ENCODE measurements around the gene STAT5A.
"Not testable (repeated sequence)": the region's sequence is repeated elsewhere in the genome, so short reads cannot be mapped to it uniquely, and the experiment has no call there.

Gene STAT5A

DNA sequence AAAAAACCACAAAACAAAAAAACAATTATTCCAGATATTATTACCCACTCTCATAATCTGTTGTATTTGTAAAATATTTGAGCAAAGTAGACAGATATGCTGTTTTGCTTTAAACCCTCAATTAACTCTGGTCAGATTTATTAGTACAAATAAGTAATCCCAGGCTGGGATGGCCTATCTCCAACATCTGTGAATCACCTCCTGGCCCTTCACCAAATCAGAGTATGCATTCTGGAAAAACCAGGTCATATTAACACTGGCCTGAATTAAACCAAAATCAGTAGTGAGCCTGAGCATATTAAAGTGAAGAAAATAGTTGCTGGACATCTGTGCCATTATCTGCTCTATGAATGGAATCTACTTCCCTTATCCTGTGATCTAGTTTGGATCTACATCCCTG is 58.9 kb downstream of the STAT5A start:
- DNase-seq (ENCODE audit: low read depth) = no peak
- TF ChIP-seq, protein P1, sequence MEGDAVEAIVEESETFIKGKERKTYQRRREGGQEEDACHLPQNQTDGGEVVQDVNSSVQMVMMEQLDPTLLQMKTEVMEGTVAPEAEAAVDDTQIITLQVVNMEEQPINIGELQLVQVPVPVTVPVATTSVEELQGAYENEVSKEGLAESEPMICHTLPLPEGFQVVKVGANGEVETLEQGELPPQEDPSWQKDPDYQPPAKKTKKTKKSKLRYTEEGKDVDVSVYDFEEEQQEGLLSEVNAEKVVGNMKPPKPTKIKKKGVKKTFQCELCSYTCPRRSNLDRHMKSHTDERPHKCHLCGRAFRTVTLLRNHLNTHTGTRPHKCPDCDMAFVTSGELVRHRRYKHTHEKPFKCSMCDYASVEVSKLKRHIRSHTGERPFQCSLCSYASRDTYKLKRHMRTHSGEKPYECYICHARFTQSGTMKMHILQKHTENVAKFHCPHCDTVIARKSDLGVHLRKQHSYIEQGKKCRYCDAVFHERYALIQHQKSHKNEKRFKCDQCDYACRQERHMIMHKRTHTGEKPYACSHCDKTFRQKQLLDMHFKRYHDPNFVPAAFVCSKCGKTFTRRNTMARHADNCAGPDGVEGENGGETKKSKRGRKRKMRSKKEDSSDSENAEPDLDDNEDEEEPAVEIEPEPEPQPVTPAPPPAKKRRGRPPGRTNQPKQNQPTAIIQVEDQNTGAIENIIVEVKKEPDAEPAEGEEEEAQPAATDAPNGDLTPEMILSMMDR (IDR thresholded peaks at IDR 0.05; ENCODE audit: insufficient read depth, low read depth, low read length, missing control alignments) = no peak
- H3K4me3 ChIP-seq (ENCODE audit: low read depth, low read length) = no peak overlapping the region

DNA sequence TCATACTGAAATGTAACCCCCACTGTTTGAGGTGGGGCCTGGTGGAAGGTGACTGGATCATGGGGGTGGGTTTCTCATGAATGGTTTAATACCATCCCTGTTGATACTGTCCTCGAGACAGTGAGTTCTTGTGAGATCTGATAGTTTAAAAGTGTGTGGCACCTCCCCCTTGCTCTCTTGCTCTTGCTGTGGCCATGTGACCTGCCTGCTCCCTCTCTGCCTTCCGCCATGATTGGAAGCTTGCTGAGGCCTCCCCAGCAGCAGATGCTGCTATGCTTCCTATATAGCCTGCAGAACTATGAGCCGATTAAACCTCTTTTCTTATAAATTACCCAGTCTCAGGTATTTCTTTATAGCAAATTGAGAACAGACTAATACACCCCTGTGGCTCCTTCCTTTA is 59.3 kb downstream of the STAT5A start:
- no peak for DNase-seq (ENCODE audit: low read depth)
- TF ChIP-seq, protein P1 (IDR thresholded peaks at IDR 0.05; ENCODE audit: insufficient read depth, low read depth, low read length, missing control alignments) = no peak
- H3K4me3 ChIP-seq (ENCODE audit: low read depth, low read length) = no peak overlapping the region

DNA sequence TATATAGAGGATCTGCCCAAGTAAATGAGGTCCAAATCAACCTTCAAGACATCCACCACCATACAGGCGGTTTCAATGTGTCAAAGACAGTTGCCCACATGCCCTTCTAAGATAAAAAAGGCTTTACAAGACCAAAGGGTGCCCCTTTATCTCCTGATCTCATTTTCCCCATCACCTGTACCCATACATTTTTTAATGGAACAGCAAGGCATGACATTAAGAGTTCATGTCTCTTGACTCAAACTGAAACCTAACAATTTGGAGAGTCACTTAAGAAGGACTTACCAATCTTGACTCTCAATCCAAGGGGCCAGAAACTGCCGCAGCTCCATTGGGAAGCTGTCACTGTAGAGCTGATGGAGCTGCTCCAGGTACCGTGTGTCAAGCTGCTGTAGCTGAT is 59.8 kb downstream of the STAT5A start:
- TF ChIP-seq, protein P1 (IDR thresholded peaks at IDR 0.05; ENCODE audit: insufficient read depth, low read depth, low read length, missing control alignments) = no peak
- no peak overlapping the region for H3K4me3 ChIP-seq (ENCODE audit: low read depth, low read length)

DNA sequence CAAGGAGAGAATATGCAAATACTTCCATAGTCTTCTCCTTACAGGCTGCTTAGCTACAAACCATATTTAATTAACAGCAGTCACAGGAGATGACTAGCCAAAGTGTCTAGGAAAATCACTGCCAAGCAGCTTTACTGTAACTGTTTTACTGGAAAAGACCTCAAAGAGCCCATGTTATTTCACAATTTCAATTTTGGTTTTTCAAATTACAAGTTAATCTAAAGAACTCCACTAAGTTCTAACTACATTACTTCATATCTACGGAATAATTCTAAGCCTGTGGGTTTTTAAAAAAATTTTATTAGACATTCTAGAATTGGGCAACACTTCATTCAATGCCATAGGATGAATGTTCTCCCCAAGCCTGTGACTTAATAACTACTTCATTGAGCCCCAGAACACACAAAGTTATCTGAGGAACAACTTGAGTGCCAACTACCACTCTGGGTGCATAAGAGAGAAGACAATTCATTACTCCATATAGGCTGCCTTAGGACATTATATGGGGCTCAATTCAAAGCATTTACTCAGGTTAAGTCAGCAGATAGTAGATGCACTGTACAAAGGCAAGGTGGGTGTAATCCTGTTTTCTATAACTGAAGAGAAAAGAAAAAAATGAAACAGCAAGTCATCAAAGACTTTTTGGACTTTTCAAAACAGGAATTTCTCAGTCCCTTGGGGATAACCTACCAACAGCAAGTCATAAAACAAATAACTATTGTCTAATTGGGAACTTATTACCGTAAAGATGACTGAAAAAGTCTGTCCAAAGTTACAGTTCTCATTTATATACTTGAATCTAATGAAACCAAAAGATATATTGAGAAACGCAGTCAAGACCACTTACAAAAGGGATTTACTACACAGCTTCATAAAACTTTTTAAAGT is 66.9 kb downstream of the STAT5A start:
- no peak for DNase-seq (ENCODE audit: low read depth)
- H3K4me3 ChIP-seq (ENCODE audit: low read depth, low read length) = peak overlapping the region; percentile 36; the same call in 1 of the 2 replicates
- TF ChIP-seq, protein P1 (IDR thresholded peaks at IDR 0.05; ENCODE audit: insufficient read depth, low read depth, low read length, missing control alignments) = no peak

More for the DNA sequence above, 59.8 kb downstream of the STAT5A start:
- DNase-seq (ENCODE audit: low read depth) = no peak

DNA sequence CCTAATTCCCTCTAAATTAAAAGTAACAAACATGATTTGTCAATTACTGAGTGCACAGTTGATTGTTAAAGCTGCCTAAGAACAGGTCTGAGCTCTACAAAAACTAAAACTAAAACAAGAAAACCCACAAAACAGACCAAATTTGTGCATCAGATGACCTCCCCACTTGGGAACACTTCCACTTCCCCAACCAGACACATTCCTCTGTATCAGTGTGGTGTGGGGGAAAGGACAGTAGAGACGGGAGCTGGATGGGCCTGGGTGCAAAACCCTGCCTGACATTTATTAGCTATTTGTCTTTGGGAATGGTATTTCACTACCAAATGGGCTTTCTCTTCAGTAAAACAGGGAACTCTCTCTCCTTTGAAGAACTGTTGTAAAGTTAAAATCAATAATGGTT is 70.1 kb downstream of the STAT5A start:
- TF ChIP-seq, protein P1 (IDR thresholded peaks at IDR 0.05; ENCODE audit: insufficient read depth, low read depth, low read length, missing control alignments) = no peak
- no peak for DNase-seq (ENCODE audit: low read depth)
- no peak overlapping the region for H3K4me3 ChIP-seq (ENCODE audit: low read depth, low read length)

DNA sequence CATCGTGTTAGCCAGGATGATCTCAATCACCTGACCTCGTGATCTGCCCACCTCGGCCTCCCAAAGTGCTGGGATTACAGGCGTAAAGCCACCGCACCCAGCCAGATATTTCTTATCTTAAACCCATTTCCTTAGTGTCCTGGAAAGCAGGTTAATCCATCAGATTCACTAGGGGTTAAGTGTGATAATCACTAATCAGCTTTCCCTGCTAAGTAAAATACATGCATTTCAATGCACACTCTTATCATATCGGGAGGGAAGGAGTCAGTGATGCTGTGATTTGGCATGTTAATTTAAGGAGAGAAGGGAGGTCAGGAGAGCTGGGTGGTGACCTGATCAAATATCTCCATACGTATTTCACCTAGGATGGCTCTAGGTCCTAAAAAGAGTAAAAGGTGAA is 70.8 kb downstream of the STAT5A start:
- TF ChIP-seq, protein P1 (IDR thresholded peaks at IDR 0.05; ENCODE audit: insufficient read depth, low read depth, low read length, missing control alignments) = no peak
- no peak for DNase-seq (ENCODE audit: low read depth)
- H3K4me3 ChIP-seq (ENCODE audit: low read depth, low read length) = no peak overlapping the region

DNA sequence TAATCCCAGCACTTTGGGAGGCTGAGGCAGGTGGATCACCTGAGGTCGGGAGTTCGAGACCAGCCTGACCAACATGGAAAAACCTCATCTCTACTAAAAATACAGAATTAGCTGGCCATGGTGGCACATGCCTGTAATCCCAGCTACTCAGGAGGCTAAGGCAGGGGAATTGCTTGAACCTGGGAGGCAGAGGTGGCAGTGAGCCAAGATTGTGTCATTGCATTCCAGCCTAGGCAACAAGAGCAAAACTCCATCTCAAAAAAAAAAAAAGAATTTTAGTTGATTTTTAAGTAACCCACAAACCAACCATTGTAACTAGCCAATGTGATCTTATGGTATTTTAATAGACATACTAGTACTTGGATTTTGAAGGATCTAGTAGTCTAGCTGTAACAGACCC is 72.1 kb downstream of the STAT5A start:
- DNase-seq (ENCODE audit: low read depth); H3K4me3 ChIP-seq (ENCODE audit: low read depth, low read length): not testable (repeated sequence)

Measured in GM12865 (cell line).